ENCODE results near the gene MAN1A1.

GRCh38 chr6:119325559-119326265 lies 23.8 kb downstream of the MAN1A1 start:
- no peak for TF ChIP-seq CTCF (conservative IDR thresholded peaks at IDR 0.05; ENCODE audit: low read depth, low read length)
- no peak for TF ChIP-seq EZH2 (IDR thresholded peaks at IDR 0.05; ENCODE audit: borderline replicate concordance, low read depth, low read length, poor library complexity, severe bottlenecking)

Data from A673 (cell line).